ENCODE data around the gene LCA5. TPM values are rescaled to one million over a fixed set of nuclear protein-coding genes. Genes with fewer than 3 reads are reported as not detected.
"Not testable (repeated sequence)": the region's sequence is repeated elsewhere in the genome, so short reads cannot be mapped to it uniquely, and the experiment has no call there.

The LCA5 gene
- total RNA-seq (0.30 TPM), polyA plus RNA-seq (under 1 TPM in 2 of 4 donors, not detected in 2; 0.08 to 0.17 TPM)

- Mint-ChIP-seq H3K9me3 (peaks cover 0 to 2% (median 0%) of the 10 kb centered on the region in 7 donors), H3K4me3 (no peak within 1 kb of the TSS), H3K4me1 (no peaks in the 10 kb centered on the region), H3K27me3 (peaks cover 18% of the 10 kb centered on the region), H3K27ac (no peak within 1 kb of the TSS), H3K36me3 (no peaks in the 10 kb centered on the region)
- H3K9me3 ChIP-seq (ENCODE audit: control insufficient read depth in 2 of 2, low read length in 2 of 2): peaks cover 0 to 2% of the 10 kb centered on the region in 2 experiments
- H3K4me1 ChIP-seq (ENCODE audit: control insufficient read depth, insufficient read depth, low read length, poor library complexity, severe bottlenecking): peaks cover 11% of the 10 kb centered on the region
- no peak within 1 kb of the TSS for H3K27ac ChIP-seq (ENCODE audit: insufficient read depth, low read length, poor library complexity, severe bottlenecking)
- ATAC-seq (ENCODE audit: low read depth in 2 of 2) (peak; percentile 95 to 97), DNase-seq (peak; percentile 61 to 89 (median 82))
- no peaks in the 10 kb centered on the region for H3K36me3 ChIP-seq (ENCODE audit: control insufficient read depth, insufficient read depth, low read length)
- peak within 1 kb of the TSS; percentile 73 for H3K4me3 ChIP-seq (ENCODE audit: low read depth, low read length)
- H3K27me3 ChIP-seq (ENCODE audit: control insufficient read depth, insufficient read depth, low read length): peaks cover 10% of the 10 kb centered on the region
Observed at GRCh38 chr6:79536954-79537747, at the start of gene LCA5. LCA5 (minus strand) TSS chr6:79537430; CDS start chr6:79518894, 18,536 bp downstream.

- Histone ChIP-seq H3K27ac (ENCODE audit: insufficient read depth, low read length, poor library complexity, severe bottlenecking) (no peak overlapping the region), H3K27me3 (ENCODE audit: control insufficient read depth, insufficient read depth, low read length) (no peaks in the 10 kb centered on the region), H3K36me3 (ENCODE audit: control insufficient read depth, insufficient read depth, low read length) (no peaks in the 10 kb centered on the region), H3K4me1 (ENCODE audit: control insufficient read depth, insufficient read depth, low read length, poor library complexity, severe bottlenecking) (no peaks in the 10 kb centered on the region), H3K4me3 (ENCODE audit: low read depth, low read length) (no peak overlapping the region), H3K9me3 (ENCODE audit: control insufficient read depth in 2 of 2, low read length in 2 of 2) (no peaks in the 10 kb centered on the region)
- Mint-ChIP-seq H3K27me3 (no peaks in the 10 kb centered on the region), H3K36me3 (no peaks in the 10 kb centered on the region), H3K9me3 (peaks cover 0 to 11% (median 2%) of the 10 kb centered on the region in 7 donors), H3K4me1 (no peaks in the 10 kb centered on the region), H3K4me3 (no peak overlapping the region), H3K27ac (no peak overlapping the region)
- no peak for DNase-seq
- ATAC-seq (ENCODE audit: low read depth in 2 of 2): no peak
Observed at GRCh38 chr6:79586548-79586947, 49.3 kb upstream of the LCA5 start.

GRCh38 chr6:79584332-79584731 is 47.1 kb upstream of the LCA5 start:
- Mint-ChIP-seq H3K36me3 (no peaks in the 10 kb centered on the region), H3K27ac (no peak overlapping the region), H3K27me3 (no peaks in the 10 kb centered on the region), H3K4me3 (no peak overlapping the region), H3K9me3 (peaks cover 3 to 17% (median 6%) of the 10 kb centered on the region in 7 donors), H3K4me1 (no peaks in the 10 kb centered on the region)
- ATAC-seq (ENCODE audit: low read depth in 2 of 2) (no peak), DNase-seq (no peak)
- H3K36me3 ChIP-seq (ENCODE audit: control insufficient read depth, insufficient read depth, low read length): no peaks in the 10 kb centered on the region
- H3K27ac ChIP-seq (ENCODE audit: insufficient read depth, low read length, poor library complexity, severe bottlenecking): no peak overlapping the region
- no peaks in the 10 kb centered on the region for H3K4me1 ChIP-seq (ENCODE audit: control insufficient read depth, insufficient read depth, low read length, poor library complexity, severe bottlenecking)
- H3K27me3 ChIP-seq (ENCODE audit: control insufficient read depth, insufficient read depth, low read length): no peaks in the 10 kb centered on the region
- H3K9me3 ChIP-seq (ENCODE audit: control insufficient read depth in 2 of 2, low read length in 2 of 2): no peaks in the 10 kb centered on the region
- no peak overlapping the region for H3K4me3 ChIP-seq (ENCODE audit: low read depth, low read length)

GRCh38 chr6:79577926-79578325 is 40.7 kb upstream of the LCA5 start:
- not testable (repeated sequence) for H3K4me1 Mint-ChIP-seq; ATAC-seq (ENCODE audit: low read depth in 2 of 2); H3K27ac ChIP-seq (ENCODE audit: insufficient read depth, low read length, poor library complexity, severe bottlenecking); H3K27me3 ChIP-seq (ENCODE audit: control insufficient read depth, insufficient read depth, low read length); DNase-seq; H3K27ac Mint-ChIP-seq; H3K36me3 ChIP-seq (ENCODE audit: control insufficient read depth, insufficient read depth, low read length); H3K4me3 Mint-ChIP-seq; H3K4me1 ChIP-seq (ENCODE audit: control insufficient read depth, insufficient read depth, low read length, poor library complexity, severe bottlenecking); H3K36me3 Mint-ChIP-seq; H3K9me3 ChIP-seq (ENCODE audit: control insufficient read depth in 2 of 2, low read length in 2 of 2); H3K27me3 Mint-ChIP-seq; H3K4me3 ChIP-seq (ENCODE audit: low read depth, low read length)
- peaks cover 1 to 14% (median 6%) of the 10 kb centered on the region in 7 donors for H3K9me3 Mint-ChIP-seq

GRCh38 chr6:79574630-79575225 is 37.5 kb upstream of the LCA5 start:
- H3K4me1 ChIP-seq (ENCODE audit: control insufficient read depth, insufficient read depth, low read length, poor library complexity, severe bottlenecking): no peaks in the 10 kb centered on the region
- H3K36me3 ChIP-seq (ENCODE audit: control insufficient read depth, insufficient read depth, low read length): no peaks in the 10 kb centered on the region
- H3K27me3 Mint-ChIP-seq: peaks cover 5% of the 10 kb centered on the region
- H3K27ac ChIP-seq (ENCODE audit: insufficient read depth, low read length, poor library complexity, severe bottlenecking): no peak overlapping the region
- peaks cover 0 to 3% (median 0%) of the 10 kb centered on the region in 7 donors for H3K9me3 Mint-ChIP-seq
- DNase-seq (no peak), ATAC-seq (ENCODE audit: low read depth in 2 of 2) (no peak)
- H3K36me3 Mint-ChIP-seq: no peaks in the 10 kb centered on the region
- H3K4me3 ChIP-seq (ENCODE audit: low read depth, low read length): no peak overlapping the region
- no peaks in the 10 kb centered on the region for H3K4me1 Mint-ChIP-seq
- no peak overlapping the region for H3K4me3 Mint-ChIP-seq
- H3K9me3 ChIP-seq (ENCODE audit: control insufficient read depth in 2 of 2, low read length in 2 of 2): no peaks in the 10 kb centered on the region
- H3K27ac Mint-ChIP-seq: no peak overlapping the region
- H3K27me3 ChIP-seq (ENCODE audit: control insufficient read depth, insufficient read depth, low read length): no peaks in the 10 kb centered on the region

DNA sequence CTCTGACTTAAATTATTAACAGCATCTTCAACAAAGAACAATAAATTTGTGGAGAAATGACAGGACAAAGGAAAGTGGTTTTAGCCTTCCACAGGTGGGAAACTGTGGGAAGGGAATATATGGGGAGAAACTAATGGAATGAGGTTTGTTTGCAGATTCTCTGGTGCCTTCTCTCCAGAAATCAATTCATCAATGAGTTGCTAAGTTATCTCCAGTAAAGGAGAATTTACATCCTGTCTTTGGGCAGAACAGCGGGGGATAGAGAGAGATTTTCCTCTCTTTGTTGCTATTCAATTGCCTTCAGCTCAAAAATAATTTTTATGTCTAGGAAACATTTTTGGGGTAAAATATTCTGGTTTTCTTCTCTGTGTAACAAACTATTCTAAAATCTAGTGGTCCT is 36.9 kb upstream of the LCA5 start:
- H3K36me3 Mint-ChIP-seq: no peaks in the 10 kb centered on the region
- H3K4me1 ChIP-seq (ENCODE audit: control insufficient read depth, insufficient read depth, low read length, poor library complexity, severe bottlenecking): no peaks in the 10 kb centered on the region
- DNase-seq: no peak
- no peak overlapping the region for H3K27ac Mint-ChIP-seq
- no peaks in the 10 kb centered on the region for H3K36me3 ChIP-seq (ENCODE audit: control insufficient read depth, insufficient read depth, low read length)
- H3K9me3 Mint-ChIP-seq: peaks cover 0 to 3% (median 0%) of the 10 kb centered on the region in 7 donors
- no peaks in the 10 kb centered on the region for H3K4me1 Mint-ChIP-seq
- no peaks in the 10 kb centered on the region for H3K27me3 ChIP-seq (ENCODE audit: control insufficient read depth, insufficient read depth, low read length)
- no peak for ATAC-seq (ENCODE audit: low read depth in 2 of 2)
- H3K4me3 Mint-ChIP-seq: no peak overlapping the region
- H3K4me3 ChIP-seq (ENCODE audit: low read depth, low read length): no peak overlapping the region
- no peak overlapping the region for H3K27ac ChIP-seq (ENCODE audit: insufficient read depth, low read length, poor library complexity, severe bottlenecking)
- H3K9me3 ChIP-seq (ENCODE audit: control insufficient read depth in 2 of 2, low read length in 2 of 2): no peaks in the 10 kb centered on the region
- peaks cover 5% of the 10 kb centered on the region for H3K27me3 Mint-ChIP-seq

DNA sequence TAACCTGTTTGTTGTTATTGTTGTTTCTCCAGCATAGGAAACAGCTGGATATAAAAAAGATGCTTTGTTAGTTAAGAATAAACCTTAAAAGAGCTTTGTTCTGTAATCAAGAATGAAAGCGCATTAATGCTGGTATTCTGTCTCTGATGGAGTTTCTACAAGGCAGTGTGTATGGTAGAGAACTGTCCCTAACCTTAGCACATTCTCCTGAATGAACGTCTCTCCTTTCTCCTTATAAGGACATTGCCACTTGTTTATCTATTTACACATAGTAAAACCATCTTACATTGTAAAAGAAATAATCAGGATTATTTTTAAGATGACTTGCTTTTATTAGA is 33.8 kb upstream of the LCA5 start:
- H3K36me3 Mint-ChIP-seq: no peaks in the 10 kb centered on the region
- no peaks in the 10 kb centered on the region for H3K9me3 Mint-ChIP-seq
- no peaks in the 10 kb centered on the region for H3K4me1 Mint-ChIP-seq
- Histone ChIP-seq H3K9me3 (ENCODE audit: control insufficient read depth in 2 of 2, low read length in 2 of 2) (no peaks in the 10 kb centered on the region), H3K4me1 (ENCODE audit: control insufficient read depth, insufficient read depth, low read length, poor library complexity, severe bottlenecking) (no peaks in the 10 kb centered on the region), H3K36me3 (ENCODE audit: control insufficient read depth, insufficient read depth, low read length) (no peaks in the 10 kb centered on the region), H3K27me3 (ENCODE audit: control insufficient read depth, insufficient read depth, low read length) (no peaks in the 10 kb centered on the region), H3K4me3 (ENCODE audit: low read depth, low read length) (no peak overlapping the region), H3K27ac (ENCODE audit: insufficient read depth, low read length, poor library complexity, severe bottlenecking) (no peak overlapping the region)
- DNase-seq: no peak
- H3K4me3 Mint-ChIP-seq: no peak overlapping the region
- ATAC-seq (ENCODE audit: low read depth in 2 of 2): no peak
- H3K27ac Mint-ChIP-seq: no peak overlapping the region
- peaks cover 5% of the 10 kb centered on the region for H3K27me3 Mint-ChIP-seq

Data from CD4-positive, CD25-positive, alpha-beta regulatory T cell (primary cell).